Activated B cell treated with CpG ODN at 0.5 μM for 24 hours (primary cell): Measurements from ENCODE around the gene MRPS26. TPM values are rescaled to one million over a fixed set of nuclear protein-coding genes. Genes with fewer than 3 reads are reported as not detected.
"Not testable (repeated sequence)": the region's sequence is repeated elsewhere in the genome, so short reads cannot be mapped to it uniquely, and the experiment has no call there.

Source experiments
- ATAC-seq: fragments of 200-7000 bp; cut with Tn5 transposase; one replicate; pipeline ENCODE4 v1.10.0; 2021; ENCODE audit warnings: low read depth, mild to moderate bottlenecking, moderate library complexity
- CTCF ChIA-PET: fragments of 350-600 bp; sonication (Branson Sonifier 250); formaldehyde crosslinking; loops from one replicate; lab custom pipeline; 2021; ENCODE audit warnings: antibody characterized with exemption; lab: Charles Lee
- POLR2A ChIA-PET: fragments of 350-600 bp; sonication (Branson Sonifier 250); formaldehyde crosslinking; loops from one replicate; lab custom pipeline; 2021; ENCODE audit warnings: antibody characterized with exemption; lab: Charles Lee
- DNase-seq: peaks from one replicate; pipeline ENCODE4 v3.0.0; 2022
- H3K27ac Mint-ChIP-seq: one replicate; pipeline ENCODE4 v1.8.0; 2020; ENCODE audit warnings: mixed read lengths
- H3K27me3 Mint-ChIP-seq: one replicate; pipeline ENCODE4 v1.8.0; 2021; ENCODE audit warnings: mixed read lengths
- H3K36me3 Mint-ChIP-seq: one replicate; pipeline ENCODE4 v1.8.0; 2021; ENCODE audit warnings: low read depth, mixed read lengths
- H3K4me1 Mint-ChIP-seq: one replicate; pipeline ENCODE4 v1.8.0; 2021; ENCODE audit warnings: mixed read lengths
- H3K4me3 Mint-ChIP-seq: one replicate; pipeline ENCODE4 v1.8.0; 2020; ENCODE audit warnings: mild to moderate bottlenecking, mixed read lengths
- H3K9me3 Mint-ChIP-seq: one replicate; pipeline ENCODE4 v1.8.0; 2020; ENCODE audit warnings: mixed read lengths
- intact Hi-C: fragments of 100-400 bp; cut with micrococcal nuclease; formaldehyde crosslinking; loops from one replicate; pipeline ENCODE4 v1.15.1; 2024
- total RNA-seq: library from RNA; stranded (reverse); gene quantifications from 2 replicates; pipeline ENCODE4 v1.2.3, GENCODE V29; 2022
- TF ChIP-seq, protein P1 (sequence below): fragments of 200-600 bp; IDR thresholded peaks from one replicate; pipeline ENCODE4 v1.8.0; 2022; ENCODE audit warnings: antibody characterized with exemption, mild to moderate bottlenecking

Gene MRPS26
- total RNA-seq, 1 donor from 2014 or later, result 30.6 TPM

DNA sequence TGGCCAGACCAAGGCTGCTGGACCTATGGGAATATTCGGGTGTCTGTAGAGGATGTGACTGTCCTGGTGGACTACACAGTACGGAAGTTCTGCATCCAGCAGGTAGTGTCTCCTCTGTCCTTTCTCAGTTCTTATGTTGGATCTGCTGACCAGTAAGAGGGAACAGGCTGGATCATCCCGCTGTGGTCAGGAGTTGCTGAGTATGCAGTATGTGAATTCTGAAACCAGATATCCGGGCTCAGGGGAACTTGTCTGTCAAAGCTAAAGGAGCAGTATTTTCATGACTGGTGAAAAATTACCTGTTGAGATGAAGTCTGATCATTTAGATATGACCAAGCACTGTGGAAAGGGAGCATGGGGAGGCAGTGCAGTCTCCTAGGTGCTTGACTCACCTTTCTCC, 24.5 kb upstream of the MRPS26 start:
- no peaks in the 10 kb centered on the region for H3K4me1 Mint-ChIP-seq
- CTCF ChIA-PET, result no interaction called here
- H3K27ac Mint-ChIP-seq, result no peak overlapping the region
- intact Hi-C loops, result no loop called here
- H3K4me3 Mint-ChIP-seq, result no peak overlapping the region
- no peak for DNase-seq
- POLR2A ChIA-PET, result no interaction called here
- peaks cover 74% of the 10 kb centered on the region for H3K36me3 Mint-ChIP-seq
- TF ChIP-seq, protein P1, sequence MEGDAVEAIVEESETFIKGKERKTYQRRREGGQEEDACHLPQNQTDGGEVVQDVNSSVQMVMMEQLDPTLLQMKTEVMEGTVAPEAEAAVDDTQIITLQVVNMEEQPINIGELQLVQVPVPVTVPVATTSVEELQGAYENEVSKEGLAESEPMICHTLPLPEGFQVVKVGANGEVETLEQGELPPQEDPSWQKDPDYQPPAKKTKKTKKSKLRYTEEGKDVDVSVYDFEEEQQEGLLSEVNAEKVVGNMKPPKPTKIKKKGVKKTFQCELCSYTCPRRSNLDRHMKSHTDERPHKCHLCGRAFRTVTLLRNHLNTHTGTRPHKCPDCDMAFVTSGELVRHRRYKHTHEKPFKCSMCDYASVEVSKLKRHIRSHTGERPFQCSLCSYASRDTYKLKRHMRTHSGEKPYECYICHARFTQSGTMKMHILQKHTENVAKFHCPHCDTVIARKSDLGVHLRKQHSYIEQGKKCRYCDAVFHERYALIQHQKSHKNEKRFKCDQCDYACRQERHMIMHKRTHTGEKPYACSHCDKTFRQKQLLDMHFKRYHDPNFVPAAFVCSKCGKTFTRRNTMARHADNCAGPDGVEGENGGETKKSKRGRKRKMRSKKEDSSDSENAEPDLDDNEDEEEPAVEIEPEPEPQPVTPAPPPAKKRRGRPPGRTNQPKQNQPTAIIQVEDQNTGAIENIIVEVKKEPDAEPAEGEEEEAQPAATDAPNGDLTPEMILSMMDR, result no peak
- no peaks in the 10 kb centered on the region for H3K27me3 Mint-ChIP-seq
- no peaks in the 10 kb centered on the region for H3K9me3 Mint-ChIP-seq
- no peak for ATAC-seq

DNA sequence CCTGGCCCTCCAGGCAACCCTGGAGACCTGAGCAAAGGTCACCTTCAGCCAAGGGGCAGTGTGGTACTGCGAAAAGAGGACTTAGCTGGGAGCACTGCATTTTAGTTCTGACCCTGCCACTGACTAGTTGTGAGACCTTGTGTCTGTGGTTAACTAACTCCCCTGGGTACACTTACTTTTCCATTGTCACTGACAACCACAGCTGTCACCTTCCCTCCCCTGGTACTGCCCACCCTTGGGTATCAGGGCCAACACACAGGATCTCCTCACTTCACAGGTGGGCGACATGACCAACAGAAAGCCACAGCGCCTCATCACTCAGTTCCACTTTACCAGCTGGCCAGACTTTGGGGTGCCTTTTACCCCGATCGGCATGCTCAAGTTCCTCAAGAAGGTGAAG, 24.1 kb upstream of the MRPS26 start:
- H3K9me3 Mint-ChIP-seq, result no peaks in the 10 kb centered on the region
- no peaks in the 10 kb centered on the region for H3K4me1 Mint-ChIP-seq
- DNase-seq, result no peak
- ChIA-PET POLR2A (no interaction called here), CTCF (no interaction called here)
- H3K36me3 Mint-ChIP-seq, result peaks cover 76% of the 10 kb centered on the region
- intact Hi-C loops, result no loop called here
- TF ChIP-seq, protein P1, result no peak
- no peak for ATAC-seq
- no peaks in the 10 kb centered on the region for H3K27me3 Mint-ChIP-seq
- no peak overlapping the region for H3K4me3 Mint-ChIP-seq
- no peak overlapping the region for H3K27ac Mint-ChIP-seq

DNA sequence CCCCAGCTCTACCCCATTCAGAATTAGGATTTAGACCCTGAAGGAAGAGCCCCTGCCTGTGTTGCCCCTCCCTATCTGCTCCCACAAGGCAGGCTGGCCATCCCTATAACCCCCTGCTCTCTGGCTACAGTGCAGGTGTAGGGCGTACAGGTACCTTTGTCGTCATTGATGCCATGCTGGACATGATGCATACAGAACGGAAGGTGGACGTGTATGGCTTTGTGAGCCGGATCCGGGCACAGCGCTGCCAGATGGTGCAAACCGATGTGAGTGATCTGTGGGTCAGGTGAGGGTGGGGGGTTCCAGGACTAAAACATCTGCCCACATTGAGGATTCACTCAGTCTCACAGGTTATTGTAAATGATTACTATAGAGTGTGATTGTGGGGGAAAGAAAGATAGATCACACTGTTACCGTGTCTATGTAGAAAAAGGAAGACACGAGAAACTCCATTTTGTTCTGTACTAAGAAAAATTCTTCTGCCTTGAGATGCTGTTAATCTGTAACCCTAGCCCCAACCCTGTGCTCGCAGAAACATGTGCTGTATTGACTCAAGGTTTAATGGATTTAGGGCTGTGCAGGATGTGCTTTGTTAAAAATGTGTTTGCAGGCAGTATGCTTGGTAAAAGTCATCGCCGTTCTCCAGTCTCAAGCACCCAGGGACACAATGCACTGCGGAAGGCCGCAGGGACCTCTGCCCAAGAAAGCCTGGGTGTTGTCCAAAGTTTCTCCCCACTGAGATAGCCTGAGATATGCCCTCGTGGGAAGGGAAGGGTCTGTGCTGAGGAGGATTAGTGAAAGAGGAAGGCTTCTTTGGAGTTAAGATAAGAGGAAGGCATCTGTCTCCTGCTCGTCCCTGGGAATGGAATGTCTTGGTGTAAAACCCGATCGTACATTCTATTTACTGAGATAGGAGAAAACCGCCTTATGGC, 23.0 kb upstream of the MRPS26 start:
- CTCF ChIA-PET, H3K9me3 Mint-ChIP-seq, H3K27ac Mint-ChIP-seq, intact Hi-C loops, POLR2A ChIA-PET, DNase-seq, ATAC-seq, H3K4me1 Mint-ChIP-seq, H3K4me3 Mint-ChIP-seq, H3K27me3 Mint-ChIP-seq: not testable (repeated sequence)
- peaks cover 76% of the 10 kb centered on the region for H3K36me3 Mint-ChIP-seq

DNA sequence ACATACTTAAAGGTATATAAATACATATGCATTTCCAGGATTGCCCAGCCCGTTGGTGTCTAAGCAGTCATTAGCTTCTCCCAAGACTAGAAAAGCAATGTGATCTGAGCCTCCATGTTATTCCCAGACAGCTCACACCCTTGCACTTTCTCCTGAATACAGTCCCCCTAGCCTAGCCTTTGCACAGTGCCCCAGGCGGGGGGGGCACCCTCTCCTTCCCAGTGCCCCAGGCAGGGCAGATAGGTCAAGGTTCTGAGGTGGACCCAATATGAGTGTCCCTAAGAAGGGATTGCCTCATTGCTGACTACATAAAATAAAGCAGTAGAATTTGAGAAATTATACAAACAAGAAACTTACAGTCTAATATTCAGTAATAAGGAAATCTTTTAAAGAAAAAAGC, 17.9 kb upstream of the MRPS26 start:
- no peak overlapping the region for H3K4me3 Mint-ChIP-seq
- CTCF ChIA-PET, result no interaction called here
- H3K27me3 Mint-ChIP-seq, result no peaks in the 10 kb centered on the region
- H3K27ac Mint-ChIP-seq, result no peak overlapping the region
- DNase-seq (no peak), ATAC-seq (no peak)
- H3K36me3 Mint-ChIP-seq, result peaks cover 68% of the 10 kb centered on the region
- no peaks in the 10 kb centered on the region for H3K4me1 Mint-ChIP-seq
- TF ChIP-seq, protein P1, result no peak
- H3K9me3 Mint-ChIP-seq, result no peaks in the 10 kb centered on the region
- intact Hi-C loops, result no loop called here
- POLR2A ChIA-PET, result no interaction called here

DNA sequence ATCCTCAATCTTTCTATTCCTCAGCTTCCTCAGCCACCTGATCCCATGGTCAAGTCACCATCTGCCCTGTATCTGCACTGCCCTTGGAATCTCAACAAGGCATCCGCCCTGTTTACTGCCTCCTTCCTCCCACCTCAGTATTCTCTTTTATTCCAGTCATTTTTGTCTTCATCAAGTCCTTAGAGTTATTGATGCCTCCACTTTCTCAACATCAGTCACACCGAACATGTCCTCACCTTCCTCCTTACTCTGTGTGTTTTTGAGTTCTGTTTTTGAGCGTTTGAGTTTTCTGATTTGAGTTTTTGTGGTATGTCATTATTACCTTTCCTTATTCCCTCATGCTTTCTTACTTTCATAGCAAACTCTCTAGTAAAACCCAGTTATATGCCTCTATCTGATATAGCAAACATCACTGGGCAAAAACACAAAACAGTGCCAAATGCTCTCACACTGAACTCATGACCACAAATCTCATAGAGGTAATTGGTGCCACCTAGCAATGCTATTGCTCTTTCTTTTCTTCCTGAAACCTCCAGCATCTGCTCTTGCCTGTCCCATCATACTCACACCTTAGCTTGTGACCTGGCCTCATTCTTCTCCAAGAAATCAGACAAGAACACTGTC, 14.2 kb upstream of the MRPS26 start:
- POLR2A ChIA-PET, result no interaction called here

More for the DNA sequence above, 14.2 kb upstream of the MRPS26 start:
- no peaks in the 10 kb centered on the region for H3K27me3 Mint-ChIP-seq
- peaks cover 61% of the 10 kb centered on the region for H3K36me3 Mint-ChIP-seq
- H3K9me3 Mint-ChIP-seq, result no peaks in the 10 kb centered on the region
- no peak overlapping the region for H3K27ac Mint-ChIP-seq
- TF ChIP-seq, protein P1, result no peak
- CTCF ChIA-PET, result no interaction called here
- no peaks in the 10 kb centered on the region for H3K4me1 Mint-ChIP-seq
- no peak for DNase-seq
- H3K4me3 Mint-ChIP-seq, result no peak overlapping the region
- intact Hi-C loops, result no loop called here
- ATAC-seq, result no peak
